HG03039 (cell line): Measurements from ENCODE around the gene MVK.

Source experiments
- ATAC-seq: cut with Tn5 transposase; IDR thresholded peaks from one replicate; pipeline ENCODE4 v1.9.1; 2021; ENCODE audit warnings: mild to moderate bottlenecking, moderate library complexity; ENCODE audit not compliant: unreplicated experiment

MVK gene

DNA sequence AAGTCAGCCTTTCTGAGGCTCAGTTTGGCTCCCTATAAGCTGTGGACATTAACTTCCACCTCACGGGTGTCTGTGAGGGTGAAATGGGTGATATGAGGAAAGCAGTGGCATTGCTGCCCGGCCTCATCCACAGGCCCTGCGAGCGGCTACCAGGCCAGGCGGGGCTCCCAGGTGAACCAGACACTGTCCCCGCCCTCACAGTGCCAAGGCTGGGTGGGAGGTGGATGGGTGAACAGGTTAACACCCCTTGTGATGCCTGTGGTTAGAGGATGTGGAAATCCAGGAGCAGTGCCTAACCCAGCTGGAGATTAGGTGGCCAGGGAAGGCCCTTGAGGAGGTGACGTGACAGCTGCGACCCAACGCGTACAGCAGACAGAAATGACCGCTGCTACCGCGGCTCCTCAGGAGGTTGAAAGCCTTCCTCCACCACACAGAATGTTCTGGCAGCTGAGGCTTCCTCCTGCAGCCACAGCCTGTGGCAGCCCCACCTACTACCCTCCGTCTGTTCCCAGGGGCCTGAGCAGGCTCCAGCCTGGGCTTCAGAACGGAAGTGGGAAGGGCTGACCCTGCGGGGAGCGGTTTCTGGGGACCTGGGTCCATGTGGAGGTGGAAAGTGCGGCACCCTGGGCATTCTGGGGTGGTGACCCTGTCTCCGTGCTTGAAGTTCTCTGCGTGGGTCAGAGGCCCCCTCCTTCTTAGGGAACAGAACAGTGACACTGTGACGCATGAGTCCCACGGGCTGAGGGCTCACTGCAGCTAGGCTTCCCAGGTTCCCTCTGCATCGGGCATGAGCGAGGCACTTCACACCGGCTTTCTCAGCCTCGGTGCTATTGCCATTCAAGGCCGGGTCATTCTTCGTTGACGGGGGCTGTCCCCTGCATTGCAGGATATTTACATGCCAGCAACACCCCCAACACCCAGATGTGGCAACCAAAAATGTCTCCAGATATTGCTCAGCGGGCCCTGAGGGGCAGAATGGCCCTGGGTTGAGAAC is 10.0 kb upstream of the MVK start:
- no peak for ATAC-seq

DNA sequence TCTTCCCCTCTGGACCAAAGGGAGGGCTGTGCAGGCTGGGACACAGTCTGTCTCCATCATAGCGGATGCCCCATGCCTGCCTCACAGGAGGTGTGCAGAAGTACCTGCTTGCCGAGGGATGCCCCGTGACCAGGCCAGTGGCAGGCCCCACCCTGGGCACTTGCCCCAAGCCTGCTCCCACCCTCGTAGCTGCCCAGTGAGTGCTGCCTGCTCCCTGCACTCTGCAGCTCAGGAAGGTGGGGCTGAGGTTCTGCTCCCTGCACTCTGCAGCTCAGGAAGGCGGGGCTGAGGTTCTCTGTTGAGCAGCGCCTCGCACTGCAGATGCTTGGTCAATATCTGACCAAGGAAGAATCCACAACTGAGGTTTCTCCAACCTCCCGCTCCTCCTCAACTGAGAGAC is 7.2 kb upstream of the MVK start:
- no peak for ATAC-seq

DNA sequence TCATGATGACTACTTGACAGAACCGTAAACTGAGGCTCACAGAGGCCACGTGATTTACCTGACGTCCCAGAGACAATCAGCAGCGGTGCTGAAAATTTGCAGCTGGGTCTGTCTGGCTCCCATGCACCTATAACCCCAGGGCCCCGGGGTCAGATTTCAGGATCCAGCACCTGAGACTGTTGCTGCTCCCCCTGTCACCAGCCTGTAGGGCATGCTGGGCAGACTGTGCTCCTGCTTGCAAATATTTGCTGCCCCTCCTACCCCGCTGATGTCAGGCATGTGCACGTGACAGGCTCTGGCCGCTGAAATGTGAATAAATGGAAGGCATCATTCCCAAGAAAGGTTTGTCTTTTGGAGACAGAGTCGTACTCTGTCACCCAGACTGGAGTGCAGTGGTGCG is 6.3 kb upstream of the MVK start:
- ATAC-seq, result no peak

DNA sequence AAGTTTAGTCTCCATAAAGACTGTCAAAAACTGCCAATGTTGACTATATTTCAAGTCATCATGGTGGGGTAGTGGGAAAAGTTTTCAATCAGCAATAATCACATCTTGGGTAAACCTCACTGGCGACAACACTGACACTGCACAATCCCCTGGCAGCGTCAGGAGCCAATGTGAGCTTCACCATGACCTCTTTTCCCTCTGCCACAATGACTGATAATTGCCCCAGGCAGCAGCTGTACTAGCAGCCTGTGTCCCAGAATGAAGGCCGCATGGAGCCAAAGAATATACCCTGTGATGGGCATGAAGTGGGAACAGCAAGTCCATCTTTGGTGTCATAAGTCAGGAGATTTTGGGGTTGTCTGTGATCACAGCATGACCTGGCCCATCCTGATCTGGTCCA is 5.6 kb upstream of the MVK start:
- ATAC-seq, result no peak

DNA sequence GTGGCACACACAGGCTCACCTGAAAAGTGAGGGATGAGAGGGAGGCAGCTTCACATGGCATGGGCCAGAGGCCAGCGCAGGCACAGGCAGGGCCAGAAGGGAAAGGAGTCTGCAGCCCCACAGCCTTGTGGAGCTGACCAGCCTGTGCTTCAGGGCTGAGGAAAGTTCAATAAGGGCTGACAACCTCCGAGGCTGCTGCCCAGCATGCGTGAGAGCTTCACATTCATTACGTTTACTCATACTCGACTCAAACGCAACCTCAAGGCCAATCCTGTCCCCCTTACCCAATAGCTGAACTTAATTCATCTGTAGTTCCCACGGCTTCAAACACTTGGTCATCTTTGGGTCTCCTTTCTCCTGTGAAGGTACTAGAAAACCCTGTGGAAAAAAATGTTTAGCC is 5.1 kb upstream of the MVK start:
- no peak for ATAC-seq

DNA sequence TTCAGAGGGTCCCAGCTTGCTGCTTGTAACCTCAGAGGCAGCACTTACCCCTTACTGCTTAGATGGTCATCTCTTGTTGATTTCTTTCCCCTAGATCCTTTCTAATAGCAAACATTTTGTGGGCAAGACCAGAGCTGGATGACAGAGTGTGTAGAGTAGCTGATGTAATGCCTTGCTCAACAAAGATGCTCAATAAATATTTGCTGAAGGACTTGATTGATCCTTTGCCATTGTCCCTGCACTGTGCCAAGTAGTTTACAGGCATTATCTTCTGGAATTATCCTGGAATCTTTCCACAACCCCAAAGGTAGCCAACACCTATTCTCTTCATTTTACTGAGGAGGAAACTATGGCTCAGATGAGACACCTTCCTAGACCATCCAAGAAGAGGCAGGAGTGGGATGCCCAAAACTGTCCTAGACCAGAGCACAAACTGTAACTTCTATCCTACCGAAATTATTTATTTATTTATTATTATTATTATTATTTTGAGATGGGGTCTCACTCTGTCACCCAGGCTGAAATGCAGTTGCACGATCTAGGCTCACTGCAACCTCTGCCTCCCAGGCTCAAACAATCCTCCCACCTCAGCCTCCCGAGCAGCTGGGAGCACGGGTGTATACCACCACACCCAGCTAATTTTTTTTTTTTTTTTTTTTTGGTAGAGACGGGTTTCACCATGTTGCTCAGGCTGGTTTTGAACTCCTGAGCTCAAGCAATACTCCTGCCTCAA is 1.7 kb upstream of the MVK start:
- no peak for ATAC-seq

DNA sequence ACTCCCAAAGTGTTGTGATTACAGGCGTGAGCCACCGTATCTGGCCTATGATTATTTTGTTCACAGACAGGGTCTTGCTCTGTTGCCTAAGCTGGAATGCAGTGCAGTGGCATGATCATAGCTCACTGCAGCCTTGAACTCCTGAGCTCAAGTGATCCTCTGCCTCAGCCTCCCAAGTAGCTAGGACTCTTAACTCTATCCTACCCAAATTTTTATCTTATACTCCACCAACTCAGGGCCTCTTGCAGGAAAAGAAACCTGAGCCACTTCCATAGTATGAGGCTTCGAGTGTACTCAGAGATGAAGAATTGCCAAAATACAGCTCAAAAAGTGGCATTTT is 1.1 kb upstream of the MVK start:
- ATAC-seq, result no peak

DNA sequence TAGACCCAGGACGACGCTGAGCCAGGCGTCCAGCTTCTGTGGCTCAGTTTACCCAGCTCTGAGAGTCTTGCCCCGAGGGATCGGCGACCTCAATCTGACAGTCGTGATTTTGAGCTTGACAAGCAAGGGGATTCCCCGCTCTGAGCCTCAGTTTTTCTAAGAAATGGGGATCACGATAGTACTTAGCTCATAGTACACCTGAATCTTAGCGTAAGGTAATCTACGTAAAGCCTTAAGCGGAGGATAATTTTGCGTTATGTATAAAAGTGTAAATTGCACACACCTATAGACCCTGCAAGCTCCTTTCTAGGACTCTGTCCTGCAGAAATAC is 285 bp downstream of the MVK start:
- ATAC-seq, result no peak

DNA sequence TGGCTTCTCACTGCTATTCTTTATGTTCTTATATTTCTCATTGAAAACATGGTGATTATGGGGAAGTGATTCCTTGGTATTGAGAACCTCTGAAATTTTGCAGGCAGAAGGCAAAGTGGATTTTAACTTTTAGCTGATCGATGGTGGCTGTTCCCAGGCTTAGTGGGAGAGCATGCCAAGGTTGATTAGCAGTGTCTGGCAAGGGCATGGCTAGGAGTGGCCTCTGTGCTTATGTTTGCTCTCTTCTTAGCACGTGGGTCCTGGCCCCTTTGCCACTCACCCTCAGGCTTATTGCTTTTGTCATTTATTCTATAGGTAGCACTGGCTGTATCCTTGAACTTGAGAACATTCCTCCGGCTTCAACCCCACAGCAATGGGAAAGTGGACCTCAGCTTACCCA is 2.1 kb downstream of the MVK start:
- no peak for ATAC-seq

DNA sequence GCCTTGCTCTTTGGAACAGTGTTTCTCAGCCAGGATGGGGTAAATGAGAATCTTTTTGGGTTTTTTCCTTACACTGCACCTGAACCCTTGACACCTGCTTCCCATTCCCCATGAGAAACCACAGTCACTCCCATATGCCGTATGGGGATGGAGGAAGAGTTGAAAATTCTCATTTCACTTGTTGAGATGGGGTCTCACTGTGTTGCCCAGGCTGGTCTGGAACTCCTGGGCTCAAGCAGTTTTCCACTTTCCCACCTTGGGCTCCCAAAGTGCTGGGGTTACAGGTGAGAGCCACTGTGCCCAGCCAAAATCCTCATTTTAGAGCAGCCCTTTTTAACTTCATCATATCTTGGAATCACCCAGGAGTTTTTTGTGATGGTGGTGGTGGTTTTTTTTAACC is 3.7 kb downstream of the MVK start:
- no peak for ATAC-seq

DNA sequence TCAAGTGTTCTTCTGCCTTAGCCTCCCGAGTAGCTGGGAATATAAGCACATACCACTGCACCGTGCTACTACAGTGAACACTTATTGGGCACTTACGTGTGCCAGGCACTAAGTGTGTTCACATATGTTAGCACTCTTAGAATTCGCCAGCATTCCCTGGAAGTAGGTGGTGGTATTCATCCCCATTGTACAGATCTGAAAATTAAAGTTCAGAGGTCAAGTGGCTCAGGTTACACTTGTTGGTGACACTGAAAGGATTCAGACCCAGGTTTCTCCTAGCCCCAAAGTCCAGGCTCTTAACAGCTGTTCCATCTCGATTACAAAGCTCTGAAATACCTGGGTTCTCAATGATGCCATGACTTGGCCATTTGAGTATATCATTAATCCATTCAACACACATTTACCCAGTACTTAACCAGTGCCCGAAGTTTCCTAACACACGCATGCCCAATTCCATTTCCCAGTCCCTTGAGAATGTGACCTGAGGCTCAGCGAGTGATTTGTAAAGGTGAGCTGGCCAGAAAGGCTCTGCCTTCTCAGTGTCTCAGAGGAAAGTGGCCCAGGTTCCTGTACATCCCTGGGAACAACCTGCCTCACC is 4.8 kb downstream of the MVK start:
- no peak for ATAC-seq

DNA sequence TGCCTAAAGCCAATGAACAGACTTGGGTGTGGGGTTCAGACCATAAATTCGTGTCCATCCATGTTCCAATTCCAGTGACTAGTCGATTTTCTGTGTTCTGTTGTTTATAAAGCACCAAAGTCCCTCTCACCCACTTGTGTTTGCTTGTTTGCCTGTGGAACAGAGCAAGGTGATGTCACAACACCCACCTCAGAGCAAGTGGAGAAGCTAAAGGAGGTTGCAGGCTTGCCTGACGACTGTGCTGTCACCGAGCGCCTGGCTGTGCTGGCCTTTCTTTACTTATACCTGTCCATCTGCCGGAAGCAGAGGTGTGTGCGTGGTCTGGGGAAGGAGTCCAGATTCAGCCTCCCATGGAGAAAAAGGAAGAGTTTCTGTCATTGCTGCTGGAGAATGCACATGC is 6.0 kb downstream of the MVK start:
- no peak for ATAC-seq

DNA sequence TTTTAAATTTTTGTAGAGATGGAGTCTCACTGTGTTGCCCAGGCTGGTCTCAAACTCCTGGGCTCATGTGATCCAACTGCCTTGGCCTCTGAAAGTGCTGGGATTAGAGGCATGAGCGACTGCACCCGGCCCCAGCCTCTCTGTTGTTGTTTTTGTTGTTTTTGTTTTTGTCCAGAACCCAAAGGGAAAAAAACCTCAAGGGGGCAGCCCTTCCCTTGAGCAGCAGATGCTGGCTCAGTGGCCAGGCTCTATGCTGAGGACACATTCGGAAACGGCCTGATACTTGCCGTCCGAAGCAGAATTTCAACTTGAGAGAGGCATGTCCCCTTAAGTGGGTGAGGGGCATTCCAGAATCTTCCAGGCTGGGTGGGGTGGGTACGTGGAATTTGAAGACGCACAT is 6.7 kb downstream of the MVK start:
- ATAC-seq, result no peak

DNA sequence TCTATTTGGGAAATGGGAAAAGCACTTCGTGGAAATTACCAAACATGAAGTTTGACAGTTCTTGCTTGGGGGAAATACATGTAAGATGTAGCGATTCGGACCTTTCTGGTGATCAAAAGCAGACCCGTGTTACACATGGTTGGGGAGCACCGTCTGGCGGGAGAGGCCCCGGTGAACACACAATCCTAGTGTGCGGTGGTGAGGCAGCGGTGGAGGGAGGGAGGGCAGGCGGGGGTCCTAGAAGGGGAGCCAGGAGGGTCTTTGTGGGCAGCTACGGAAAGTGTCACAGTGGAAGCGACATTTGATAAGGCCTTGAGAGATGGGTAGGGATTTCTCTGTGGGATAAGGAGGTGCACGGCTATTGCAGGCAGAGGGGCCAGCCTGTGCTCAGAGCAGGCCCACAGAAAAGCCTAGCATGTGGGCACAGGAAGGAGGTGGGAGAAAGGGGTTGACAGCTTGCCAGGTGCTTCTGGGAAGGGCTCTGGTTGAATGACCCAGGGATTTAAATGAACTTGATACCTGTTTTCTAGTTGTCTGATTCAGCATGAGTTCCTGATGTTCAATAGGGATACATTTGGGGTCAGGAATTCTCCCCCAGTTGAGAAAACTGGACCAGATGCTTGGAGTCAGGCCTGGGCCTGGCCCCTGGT is 7.2 kb downstream of the MVK start:
- no peak for ATAC-seq

DNA sequence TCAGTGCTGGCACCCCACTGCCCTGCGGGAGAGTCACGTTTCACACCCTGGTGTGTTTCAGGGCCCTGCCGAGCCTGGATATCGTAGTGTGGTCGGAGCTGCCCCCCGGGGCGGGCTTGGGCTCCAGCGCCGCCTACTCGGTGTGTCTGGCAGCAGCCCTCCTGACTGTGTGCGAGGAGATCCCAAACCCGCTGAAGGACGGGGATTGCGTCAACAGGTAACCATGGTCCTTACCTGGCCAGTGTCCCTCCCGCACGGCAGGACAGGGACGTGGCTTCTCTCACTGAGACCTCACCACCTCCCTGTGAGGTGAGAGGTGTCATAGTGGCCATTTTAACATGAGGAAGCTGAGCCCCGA is 7.7 kb downstream of the MVK start:
- ATAC-seq, result no peak

DNA sequence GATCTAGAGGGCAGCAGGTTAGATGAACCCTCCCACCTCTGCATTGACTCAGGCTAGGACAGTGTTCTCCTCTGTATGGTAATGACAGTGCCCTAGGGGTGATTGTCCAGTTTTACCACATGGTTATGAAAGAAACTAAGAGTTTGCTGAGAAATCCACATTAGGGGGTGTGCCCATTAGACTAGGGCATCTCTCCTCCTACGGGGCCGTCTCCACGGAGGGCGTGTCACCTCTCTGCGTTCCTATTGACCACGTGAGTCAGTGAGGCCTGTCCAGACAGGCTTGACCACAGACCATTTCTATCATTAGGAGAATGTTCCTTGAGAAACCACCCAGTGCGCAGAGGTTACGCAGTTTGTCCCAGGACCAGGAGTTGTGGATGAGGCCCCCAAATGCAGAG is 8.3 kb downstream of the MVK start:
- no peak for ATAC-seq

DNA sequence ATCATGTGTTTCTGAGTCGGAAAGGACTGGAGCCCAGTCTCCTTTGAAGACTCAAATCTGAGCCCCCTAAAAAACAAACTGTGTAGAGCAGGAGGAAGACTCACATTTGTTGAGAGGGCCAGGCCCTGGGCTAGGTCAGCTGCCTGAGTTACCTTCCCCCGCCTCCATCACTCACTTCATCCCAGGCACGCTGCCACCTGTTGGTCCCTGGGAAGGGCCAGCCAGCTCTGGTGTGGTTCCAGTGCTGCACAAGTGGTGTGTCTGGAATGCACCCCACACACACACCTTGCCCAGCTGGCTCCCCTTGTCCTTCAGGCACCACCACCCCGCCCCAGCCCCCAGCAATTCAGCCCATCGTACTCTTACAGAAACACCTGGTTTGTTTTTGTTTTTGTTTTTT is 9.0 kb downstream of the MVK start:
- no peak for ATAC-seq

DNA sequence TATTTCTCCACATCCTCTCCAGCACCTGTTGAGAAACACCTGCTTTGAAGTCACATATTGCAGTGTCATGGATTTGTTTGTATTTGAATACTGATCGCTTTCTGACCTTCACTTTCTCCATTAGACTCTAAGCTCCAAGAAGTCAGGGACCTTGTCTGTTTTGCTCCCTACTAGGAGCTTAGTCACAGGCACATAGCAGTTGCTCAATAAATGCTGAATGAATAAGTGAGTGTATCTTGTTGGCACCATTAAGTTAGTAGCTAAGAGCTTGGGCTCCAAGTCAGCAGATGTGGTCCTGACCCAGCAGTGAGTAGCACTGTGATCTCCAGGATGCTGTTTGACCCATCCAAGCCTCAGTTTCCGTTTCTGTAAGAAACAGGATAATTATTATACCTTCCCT is 10.1 kb downstream of the MVK start:
- ATAC-seq, result no peak

DNA sequence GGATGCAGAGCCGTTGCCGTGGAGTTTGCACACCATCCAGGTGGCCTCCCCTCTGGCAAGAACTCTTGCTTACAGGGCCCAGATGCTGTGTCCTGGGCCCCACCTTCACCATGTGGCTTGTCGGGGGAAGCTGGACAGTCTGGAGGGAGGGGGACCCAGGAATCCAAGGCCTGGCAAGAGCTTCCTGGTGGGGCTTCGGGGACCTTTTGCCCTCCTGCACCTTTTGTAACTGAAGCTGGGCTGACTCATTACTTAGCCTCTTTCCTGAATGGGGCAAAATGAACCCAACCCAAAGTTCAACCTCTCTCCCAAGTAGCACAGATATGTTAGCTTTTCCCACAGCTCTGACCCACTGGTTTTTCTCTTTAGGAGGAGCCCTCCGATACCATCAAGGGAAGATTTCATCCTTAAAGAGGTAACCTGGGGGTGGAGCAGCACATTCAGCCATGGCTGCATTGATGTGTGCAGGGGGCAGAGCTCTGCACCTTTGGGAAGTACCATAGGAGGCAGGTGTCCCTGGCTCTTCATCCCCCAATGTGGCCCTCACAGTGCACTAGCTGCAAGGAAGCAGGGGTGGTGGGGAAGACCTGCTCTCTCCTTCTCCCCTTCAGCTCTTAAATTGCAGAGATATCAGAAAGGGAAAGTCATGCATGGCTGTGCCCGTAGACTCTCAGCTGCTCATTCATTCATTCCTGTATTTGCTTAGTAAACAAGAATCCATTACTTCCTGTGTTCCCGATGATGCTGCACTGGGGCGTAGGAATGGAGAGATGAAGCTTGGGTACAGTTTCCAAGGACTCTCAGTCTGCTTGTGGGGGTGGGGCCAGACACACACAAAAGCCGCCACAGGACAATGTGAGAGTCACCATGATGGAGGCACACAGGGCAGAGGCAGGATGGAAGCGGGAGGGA is 13.0 kb downstream of the MVK start:
- no peak for ATAC-seq

DNA sequence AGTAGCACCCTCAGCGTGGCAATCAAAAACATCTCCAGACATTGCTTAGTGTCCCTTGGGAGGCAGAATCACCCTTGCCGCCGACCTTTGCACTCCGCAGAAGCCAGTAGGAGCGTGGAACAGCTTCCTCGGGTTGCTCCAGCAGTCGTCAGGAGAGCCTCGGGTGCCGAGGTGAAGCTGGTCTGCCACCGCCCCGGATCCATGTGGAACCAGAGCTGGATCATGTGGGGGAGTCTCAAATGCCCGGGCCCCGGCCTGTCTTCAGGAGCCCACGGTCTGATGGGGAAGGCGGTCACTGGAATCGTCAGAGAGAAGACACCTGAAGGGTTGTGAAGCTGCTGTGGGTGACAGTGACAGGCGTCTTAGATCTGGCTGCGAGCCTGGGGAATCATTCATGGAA is 14.3 kb downstream of the MVK start:
- no peak for ATAC-seq
